Measurements from ENCODE around the gene ANKRD63. TPM values are rescaled to one million over a fixed set of nuclear protein-coding genes. Genes with fewer than 3 reads are reported as not detected.
A peak's percentile ranks its signal among the peaks of the same experiment; 100 is the strongest.

The ANKRD63 gene
- total and polyA plus RNA-seq, 4 donors = not detected

- ATAC-seq (ENCODE audit: insufficient read depth, low FRiP score) = no peak
- Histone ChIP-seq H3K27me3 (ENCODE audit: control insufficient read depth in 3 of 3, insufficient read depth in 3 of 3, low read length in 2 of 3) (peaks cover 0 to 2% (median 0%) of the 10 kb centered on the region in 3 donors), H3K4me1 (ENCODE audit: control insufficient read depth in 5 of 5, insufficient read depth in 5 of 5, low read length in 5 of 5) (peaks cover under 1 to 22% (median 10%) of the 10 kb centered on the region in 5 donors), H3K36me3 (ENCODE audit: control insufficient read depth in 4 of 4, insufficient read depth in 4 of 4, low read length in 4 of 4) (no peaks in the 10 kb centered on the region), H3K9me3 (ENCODE audit: control insufficient read depth in 4 of 4, insufficient read depth in 3 of 4, low read length in 3 of 4) (no peaks in the 10 kb centered on the region), H3K27ac (ENCODE audit: low read depth in 1 of 2, low read length in 1 of 2) (no peak overlapping the region), H3K9ac (ENCODE audit: insufficient read depth in 1 of 2, low read length in 2 of 2) (no peak overlapping the region), H3K4me3 (no peak overlapping the region)
- WGBS, 2 donors = 3% methylated on average over 2 of the region's 2 CpGs
- DNase-seq = peak; percentile 50 to 80 (median 77)
- peak; percentile 80 for TF ChIP-seq CTCF (IDR thresholded peaks at IDR 0.05; ENCODE audit: control extremely low read depth, extremely low read depth)
Measured at GRCh38 chr15:40320931-40321371, 38.1 kb upstream of the ANKRD63 start.

- Histone ChIP-seq H3K36me3 (ENCODE audit: control insufficient read depth in 4 of 4, insufficient read depth in 4 of 4, low read length in 4 of 4) (no peaks in the 10 kb centered on the region), H3K27ac (ENCODE audit: low read depth in 1 of 2, low read length in 1 of 2) (no peak overlapping the region), H3K27me3 (ENCODE audit: control insufficient read depth in 3 of 3, insufficient read depth in 3 of 3, low read length in 2 of 3) (peaks cover 0 to 2% (median 0%) of the 10 kb centered on the region in 3 donors), H3K4me3 (no peak overlapping the region), H3K9ac (ENCODE audit: insufficient read depth in 1 of 2, low read length in 2 of 2) (no peak overlapping the region), H3K9me3 (ENCODE audit: control insufficient read depth in 4 of 4, insufficient read depth in 3 of 4, low read length in 3 of 4) (no peaks in the 10 kb centered on the region), H3K4me1 (ENCODE audit: control insufficient read depth in 5 of 5, insufficient read depth in 5 of 5, low read length in 5 of 5) (peaks cover 0 to 17% (median 7%) of the 10 kb centered on the region in 5 donors)
- 95% methylated on average over 1 of the region's 1 CpG for WGBS, 2 donors
- ATAC-seq (ENCODE audit: insufficient read depth, low FRiP score) (no peak), DNase-seq (peak in 1 of 3 donors; percentile 4)
- no peak for TF ChIP-seq CTCF (IDR thresholded peaks at IDR 0.05; ENCODE audit: control extremely low read depth, extremely low read depth)
Measured at GRCh38 chr15:40320409-40320808, 37.5 kb upstream of the ANKRD63 start.

DNA sequence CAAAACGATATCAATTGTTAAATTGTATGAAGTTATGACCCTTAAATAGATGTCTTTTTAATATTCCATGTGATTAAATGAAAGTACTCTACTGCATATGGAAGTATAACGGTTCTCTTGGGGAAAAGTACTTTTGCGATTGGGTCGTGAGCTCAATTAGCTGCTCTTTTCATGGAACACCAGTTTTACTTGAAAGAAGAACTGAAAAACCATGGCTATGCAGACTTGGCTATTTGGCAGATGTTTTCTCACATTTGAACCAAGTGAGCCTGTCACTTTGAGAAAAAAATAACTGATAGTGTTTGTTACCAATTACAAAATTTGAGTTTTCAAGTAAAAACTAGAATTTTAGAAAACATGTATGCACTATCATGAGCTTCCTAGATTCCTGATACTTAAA is 34.7 kb upstream of the ANKRD63 start:
- WGBS, 2 donors = 76 to 85% methylated on average over 4 of the region's 4 CpGs
- Histone ChIP-seq H3K27ac (ENCODE audit: low read depth in 1 of 2, low read length in 1 of 2) (no peak overlapping the region), H3K9ac (ENCODE audit: insufficient read depth in 1 of 2, low read length in 2 of 2) (no peak overlapping the region), H3K36me3 (ENCODE audit: control insufficient read depth in 4 of 4, insufficient read depth in 4 of 4, low read length in 4 of 4) (no peaks in the 10 kb centered on the region), H3K27me3 (ENCODE audit: control insufficient read depth in 3 of 3, insufficient read depth in 3 of 3, low read length in 2 of 3) (peaks cover 0 to 5% (median 0%) of the 10 kb centered on the region in 3 donors), H3K9me3 (ENCODE audit: control insufficient read depth in 4 of 4, insufficient read depth in 3 of 4, low read length in 3 of 4) (no peaks in the 10 kb centered on the region), H3K4me1 (ENCODE audit: control insufficient read depth in 5 of 5, insufficient read depth in 5 of 5, low read length in 5 of 5) (peaks cover 0 to 7% (median 5%) of the 10 kb centered on the region in 5 donors), H3K4me3 (no peak overlapping the region)
- no peak for TF ChIP-seq CTCF (IDR thresholded peaks at IDR 0.05; ENCODE audit: control extremely low read depth, extremely low read depth)
- ATAC-seq (ENCODE audit: insufficient read depth, low FRiP score) (no peak), DNase-seq (no peak)

DNA sequence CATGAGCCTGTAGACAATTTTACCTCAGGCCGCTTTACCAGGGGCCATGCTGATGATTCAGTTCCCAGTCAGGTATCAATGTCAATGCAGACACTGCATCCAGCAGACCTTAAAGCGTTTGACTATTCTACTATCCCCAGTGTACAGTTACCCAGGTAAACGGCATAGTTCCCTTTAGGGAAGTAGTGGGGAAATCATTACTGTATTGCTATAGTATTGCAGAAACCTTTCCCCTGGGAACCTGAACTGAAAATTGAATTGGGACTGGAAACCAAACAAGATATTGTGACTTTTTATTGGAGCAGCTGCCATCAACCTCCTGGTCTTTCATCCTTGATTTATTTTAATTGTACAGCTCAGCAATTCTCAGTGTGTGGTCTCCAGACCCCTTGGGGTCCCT is 34.1 kb upstream of the ANKRD63 start:
- DNase-seq (no peak), ATAC-seq (ENCODE audit: insufficient read depth, low FRiP score) (no peak)
- Histone ChIP-seq H3K4me1 (ENCODE audit: control insufficient read depth in 5 of 5, insufficient read depth in 5 of 5, low read length in 5 of 5) (peaks cover 0 to 7% (median 0%) of the 10 kb centered on the region in 5 donors), H3K4me3 (no peak overlapping the region), H3K36me3 (ENCODE audit: control insufficient read depth in 4 of 4, insufficient read depth in 4 of 4, low read length in 4 of 4) (no peaks in the 10 kb centered on the region), H3K9ac (ENCODE audit: insufficient read depth in 1 of 2, low read length in 2 of 2) (no peak overlapping the region), H3K9me3 (ENCODE audit: control insufficient read depth in 4 of 4, insufficient read depth in 3 of 4, low read length in 3 of 4) (no peaks in the 10 kb centered on the region), H3K27me3 (ENCODE audit: control insufficient read depth in 3 of 3, insufficient read depth in 3 of 3, low read length in 2 of 3) (peaks cover 0 to 5% (median 0%) of the 10 kb centered on the region in 3 donors), H3K27ac (ENCODE audit: low read depth in 1 of 2, low read length in 1 of 2) (no peak overlapping the region)
- WGBS, 2 donors = 67 to 85% methylated on average over 3 of the region's 3 CpGs
- no peak for TF ChIP-seq CTCF (IDR thresholded peaks at IDR 0.05; ENCODE audit: control extremely low read depth, extremely low read depth)
